GM04503 (cell line): Measurements from ENCODE around the gene DMGDH.

Experiments used
- DNase-seq: peaks from one replicate; pipeline ENCODE4 v3.0.0-alpha.2; 2012; ENCODE audit warnings: low read depth

The DMGDH gene

GRCh38 chr5:79069488-79070349 lies at the start of gene DMGDH, which contains the start of gene BHMT2:
DMGDH (minus strand) TSS chr5:79069674; CDS start chr5:79069620, 54 bp downstream.
BHMT2 (plus strand) TSS chr5:79069767; CDS start chr5:79069783, 16 bp downstream.
- DNase-seq = no peak

GRCh38 chr5:79112703-79113058 lies 43.2 kb upstream of the DMGDH start:
- DNase-seq = no peak

GRCh38 chr5:79111960-79112702 lies 42.7 kb upstream of the DMGDH start:
- DNase-seq = no peak

- DNase-seq = no peak
These were observed 42.0 kb upstream of the DMGDH start, which contains the start of gene BHMT for GRCh38 chr5:79111387-79111959. BHMT (plus strand) TSS chr5:79111809; CDS start chr5:79111886, 77 bp downstream.

- DNase-seq = no peak
These were observed 40.3 kb upstream of the DMGDH start for GRCh38 chr5:79109527-79110492.

GRCh38 chr5:79108792-79109191 lies 39.3 kb upstream of the DMGDH start:
- DNase-seq = no peak

GRCh38 chr5:79108086-79108485 lies 38.6 kb upstream of the DMGDH start:
- DNase-seq = no peak

- no peak for DNase-seq
These were observed 37.7 kb upstream of the DMGDH start for GRCh38 chr5:79107020-79107796.

- DNase-seq = no peak
These were observed 36.4 kb upstream of the DMGDH start for GRCh38 chr5:79105868-79106267.

- no peak for DNase-seq
These were observed 24.3 kb upstream of the DMGDH start for GRCh38 chr5:79093762-79094161.

- no peak for DNase-seq
These were observed 21.6 kb upstream of the DMGDH start for GRCh38 chr5:79091064-79091463.

GRCh38 chr5:79088507-79088906 lies 19.0 kb upstream of the DMGDH start:
- no peak for DNase-seq

GRCh38 chr5:79086116-79086515 lies 16.6 kb upstream of the DMGDH start:
- no peak for DNase-seq

GRCh38 chr5:79081779-79082178 lies 12.3 kb upstream of the DMGDH start:
- DNase-seq = no peak

- no peak for DNase-seq
These were observed 11.3 kb upstream of the DMGDH start for GRCh38 chr5:79080804-79081203.

GRCh38 chr5:79077680-79078365 lies 8.3 kb upstream of the DMGDH start:
- no peak for DNase-seq

- DNase-seq = no peak
These were observed 7.3 kb upstream of the DMGDH start for GRCh38 chr5:79076819-79077218.

- DNase-seq = no peak
These were observed 6.4 kb upstream of the DMGDH start for GRCh38 chr5:79075646-79076426.

- no peak for DNase-seq
These were observed 5.2 kb upstream of the DMGDH start for GRCh38 chr5:79074641-79075040.

- no peak for DNase-seq
These were observed 835 bp upstream of the DMGDH start for GRCh38 chr5:79070350-79070667.
